Measurements from ENCODE around the gene CDRT15.
"Not testable (repeated sequence)": the region's sequence is repeated elsewhere in the genome, so short reads cannot be mapped to it uniquely, and the experiment has no call there.

CDRT15 gene

GRCh38 chr17:14236762-14237161, at the start of gene CDRT15:
TSS of gene CDRT15 (minus strand) at chr17:14236862. CDS start at chr17:14236833, 29 bp downstream.
- H3K4me3 ChIP-seq (ENCODE audit: low read length); H3K4me1 ChIP-seq (ENCODE audit: control insufficient read depth, insufficient read depth, low read length); H3K27me3 ChIP-seq (ENCODE audit: control insufficient read depth, insufficient read depth, low read length); H3K36me3 ChIP-seq (ENCODE audit: control insufficient read depth, insufficient read depth, low read length); H3K9ac ChIP-seq (ENCODE audit: low read length); H3K27ac ChIP-seq (ENCODE audit: low read depth, low read length): not testable (repeated sequence)

DNA sequence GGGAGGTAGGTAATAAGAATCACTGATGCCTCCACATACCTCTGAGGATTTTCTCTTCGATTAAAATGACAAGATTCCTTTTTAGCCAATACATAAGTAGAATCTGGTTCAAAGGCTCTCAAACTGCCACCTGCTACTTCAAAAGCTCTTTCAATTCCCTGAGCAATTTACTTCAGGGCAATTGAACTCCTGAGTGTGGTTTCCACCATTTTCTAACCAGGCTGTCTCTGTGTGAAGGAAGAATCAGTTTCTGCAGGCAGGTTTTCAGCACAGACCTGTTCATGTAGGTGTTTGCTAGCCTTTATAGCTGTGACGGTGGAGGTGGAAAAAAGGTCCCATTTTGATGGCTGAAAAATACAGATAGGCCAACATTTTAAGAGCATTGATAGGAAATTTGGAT, 46.1 kb upstream of the CDRT15 start:
- H3K4me1 ChIP-seq (ENCODE audit: control insufficient read depth, insufficient read depth, low read length): no peaks in the 10 kb centered on the region
- H3K9ac ChIP-seq (ENCODE audit: low read length): no peak overlapping the region
- H3K4me3 ChIP-seq (ENCODE audit: low read length): no peak overlapping the region
- H3K27me3 ChIP-seq (ENCODE audit: control insufficient read depth, insufficient read depth, low read length): no peaks in the 10 kb centered on the region
- H3K27ac ChIP-seq (ENCODE audit: low read depth, low read length): no peak overlapping the region
- no peaks in the 10 kb centered on the region for H3K36me3 ChIP-seq (ENCODE audit: control insufficient read depth, insufficient read depth, low read length)

DNA sequence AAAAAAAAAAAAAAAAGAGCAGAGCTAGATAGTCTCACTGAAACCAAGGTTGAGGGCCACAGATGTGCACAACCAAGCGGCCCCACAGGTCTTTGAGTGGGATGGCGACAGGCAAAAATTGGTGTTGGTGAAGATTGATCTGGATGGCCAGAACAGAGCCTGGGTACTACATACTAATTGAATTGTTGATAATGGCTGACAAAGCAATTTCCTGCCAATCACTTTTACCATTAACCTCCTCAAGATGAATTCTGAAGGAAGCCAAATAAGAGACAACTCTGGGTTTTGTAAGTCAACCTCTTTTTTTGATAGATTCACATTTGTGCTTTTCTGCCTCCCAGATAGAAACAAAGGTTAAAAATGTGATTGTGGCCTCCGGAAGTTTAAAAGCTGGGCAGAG, 44.9 kb upstream of the CDRT15 start:
- no peaks in the 10 kb centered on the region for H3K27me3 ChIP-seq (ENCODE audit: control insufficient read depth, insufficient read depth, low read length)
- no peaks in the 10 kb centered on the region for H3K36me3 ChIP-seq (ENCODE audit: control insufficient read depth, insufficient read depth, low read length)

DNA sequence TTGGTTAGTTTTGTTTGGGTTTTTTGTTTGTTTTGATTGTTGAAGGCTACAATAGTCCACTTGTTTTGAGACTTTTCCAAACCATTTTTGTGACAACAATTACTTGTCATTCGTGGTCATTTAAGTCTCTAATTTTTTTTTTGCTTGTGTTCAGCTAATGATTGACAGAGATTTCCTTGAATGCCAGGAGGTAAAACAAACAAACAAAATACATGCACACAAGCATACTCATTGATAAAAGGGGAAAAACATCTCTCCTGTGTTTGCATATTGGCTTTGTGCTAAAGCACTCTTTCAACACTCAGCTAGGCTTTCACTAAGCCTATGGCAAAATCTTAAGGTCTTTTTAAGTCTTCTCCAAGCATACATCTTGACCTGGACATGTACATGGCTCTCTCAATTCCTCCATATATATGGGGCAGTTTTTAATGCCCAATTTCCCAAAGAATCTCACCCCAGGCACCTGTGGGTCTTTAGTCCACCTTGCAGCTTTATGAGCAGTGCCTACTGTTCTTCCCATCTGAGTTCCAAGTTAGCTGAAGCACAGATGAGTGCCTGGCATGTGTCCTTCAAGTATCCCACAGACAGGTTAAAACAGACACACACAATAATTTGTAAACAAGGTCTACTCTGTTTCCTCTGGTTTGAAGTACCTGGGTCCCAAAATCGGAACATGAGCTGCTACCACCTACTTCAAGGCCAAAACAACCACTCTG, 40.0 kb upstream of the CDRT15 start:
- Histone ChIP-seq H3K36me3 (ENCODE audit: control insufficient read depth, insufficient read depth, low read length) (no peaks in the 10 kb centered on the region), H3K27me3 (ENCODE audit: control insufficient read depth, insufficient read depth, low read length) (no peaks in the 10 kb centered on the region), H3K27ac (ENCODE audit: low read depth, low read length) (no peak overlapping the region), H3K9ac (ENCODE audit: low read length) (no peak overlapping the region), H3K4me1 (ENCODE audit: control insufficient read depth, insufficient read depth, low read length) (no peaks in the 10 kb centered on the region), H3K4me3 (ENCODE audit: low read length) (no peak overlapping the region)

More for the DNA sequence above, 44.9 kb upstream of the CDRT15 start:
- Histone ChIP-seq H3K4me3 (ENCODE audit: low read length) (no peak overlapping the region), H3K4me1 (ENCODE audit: control insufficient read depth, insufficient read depth, low read length) (no peaks in the 10 kb centered on the region), H3K27ac (ENCODE audit: low read depth, low read length) (no peak overlapping the region), H3K9ac (ENCODE audit: low read length) (no peak overlapping the region)

DNA sequence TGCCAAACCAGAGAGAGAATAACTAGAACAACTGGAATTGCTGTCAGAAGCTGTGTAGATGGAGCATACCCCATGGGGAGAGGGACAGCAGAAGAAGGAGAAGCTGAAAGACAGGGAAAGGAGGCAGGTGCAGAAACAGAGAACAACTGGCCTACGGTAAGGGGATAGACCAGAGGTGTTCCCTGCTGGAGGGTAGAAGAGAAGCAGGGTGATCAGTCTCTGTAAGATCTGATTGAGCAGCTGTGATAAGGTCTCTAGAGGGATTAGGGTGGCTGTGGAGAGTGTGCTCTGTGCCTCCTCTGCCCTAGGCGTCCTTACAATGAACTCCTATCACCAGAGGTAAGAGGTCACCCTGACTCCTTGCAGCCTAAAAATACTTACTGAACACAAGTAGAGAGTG, 33.8 kb upstream of the CDRT15 start:
- Histone ChIP-seq H3K27ac (ENCODE audit: low read depth, low read length) (no peak overlapping the region), H3K4me1 (ENCODE audit: control insufficient read depth, insufficient read depth, low read length) (no peaks in the 10 kb centered on the region), H3K27me3 (ENCODE audit: control insufficient read depth, insufficient read depth, low read length) (no peaks in the 10 kb centered on the region), H3K9ac (ENCODE audit: low read length) (no peak overlapping the region), H3K4me3 (ENCODE audit: low read length) (no peak overlapping the region), H3K36me3 (ENCODE audit: control insufficient read depth, insufficient read depth, low read length) (no peaks in the 10 kb centered on the region)

GRCh38 chr17:14269473-14269872, 32.8 kb upstream of the CDRT15 start:
- no peaks in the 10 kb centered on the region for H3K36me3 ChIP-seq (ENCODE audit: control insufficient read depth, insufficient read depth, low read length)
- H3K9ac ChIP-seq (ENCODE audit: low read length): no peak overlapping the region
- no peak overlapping the region for H3K27ac ChIP-seq (ENCODE audit: low read depth, low read length)
- H3K27me3 ChIP-seq (ENCODE audit: control insufficient read depth, insufficient read depth, low read length): no peaks in the 10 kb centered on the region
- no peak overlapping the region for H3K4me3 ChIP-seq (ENCODE audit: low read length)
- no peaks in the 10 kb centered on the region for H3K4me1 ChIP-seq (ENCODE audit: control insufficient read depth, insufficient read depth, low read length)

GRCh38 chr17:14268264-14268663, 31.6 kb upstream of the CDRT15 start:
- no peak overlapping the region for H3K9ac ChIP-seq (ENCODE audit: low read length)
- H3K4me3 ChIP-seq (ENCODE audit: low read length): no peak overlapping the region
- no peaks in the 10 kb centered on the region for H3K4me1 ChIP-seq (ENCODE audit: control insufficient read depth, insufficient read depth, low read length)
- H3K27ac ChIP-seq (ENCODE audit: low read depth, low read length): no peak overlapping the region
- no peaks in the 10 kb centered on the region for H3K27me3 ChIP-seq (ENCODE audit: control insufficient read depth, insufficient read depth, low read length)
- no peaks in the 10 kb centered on the region for H3K36me3 ChIP-seq (ENCODE audit: control insufficient read depth, insufficient read depth, low read length)

DNA sequence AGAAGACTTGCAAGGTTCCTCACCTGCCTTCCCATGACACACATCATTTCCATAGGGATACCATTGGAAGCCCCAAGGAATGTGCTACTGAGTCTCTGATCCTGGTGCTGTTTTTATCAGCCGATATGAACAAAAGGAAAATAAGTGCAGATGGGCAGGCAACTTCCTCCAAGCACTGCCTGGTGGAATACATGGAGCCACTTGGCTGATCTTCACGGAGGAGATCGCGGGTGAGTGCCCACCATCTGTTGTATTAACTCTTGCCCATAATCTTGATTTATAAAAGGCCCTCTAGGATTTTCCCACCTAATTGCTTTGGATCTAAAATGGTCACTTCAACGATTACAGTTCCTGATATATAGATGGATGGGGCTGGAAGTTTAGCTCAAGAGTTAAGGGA, 24.7 kb upstream of the CDRT15 start:
- H3K9ac ChIP-seq (ENCODE audit: low read length): no peak overlapping the region
- no peaks in the 10 kb centered on the region for H3K4me1 ChIP-seq (ENCODE audit: control insufficient read depth, insufficient read depth, low read length)
- H3K27ac ChIP-seq (ENCODE audit: low read depth, low read length): no peak overlapping the region
- H3K36me3 ChIP-seq (ENCODE audit: control insufficient read depth, insufficient read depth, low read length): no peaks in the 10 kb centered on the region
- no peak overlapping the region for H3K4me3 ChIP-seq (ENCODE audit: low read length)
- no peaks in the 10 kb centered on the region for H3K27me3 ChIP-seq (ENCODE audit: control insufficient read depth, insufficient read depth, low read length)

DNA sequence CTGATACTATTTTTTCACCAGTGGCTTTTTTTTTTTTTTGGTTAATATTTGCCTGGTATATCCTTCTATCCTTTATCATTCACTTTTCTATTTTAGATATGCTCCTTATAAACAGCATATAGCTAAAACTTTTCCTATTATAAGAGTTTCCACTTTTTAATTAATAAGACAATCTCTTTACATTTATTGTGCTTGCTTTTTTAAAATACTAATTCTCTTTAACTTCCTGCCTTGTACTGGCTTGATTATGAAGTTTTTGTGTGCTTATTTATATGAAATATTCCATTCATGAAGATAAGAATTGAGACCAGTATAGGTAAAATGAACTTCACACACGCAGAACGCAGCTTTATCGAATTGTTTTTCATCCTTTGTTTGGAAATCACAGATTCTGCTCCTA, 9.0 kb upstream of the CDRT15 start:
- Histone ChIP-seq H3K4me1 (ENCODE audit: control insufficient read depth, insufficient read depth, low read length) (no peaks in the 10 kb centered on the region), H3K4me3 (ENCODE audit: low read length) (no peak overlapping the region), H3K27me3 (ENCODE audit: control insufficient read depth, insufficient read depth, low read length) (no peaks in the 10 kb centered on the region), H3K27ac (ENCODE audit: low read depth, low read length) (no peak overlapping the region), H3K9ac (ENCODE audit: low read length) (no peak overlapping the region), H3K36me3 (ENCODE audit: control insufficient read depth, insufficient read depth, low read length) (no peaks in the 10 kb centered on the region)

DNA sequence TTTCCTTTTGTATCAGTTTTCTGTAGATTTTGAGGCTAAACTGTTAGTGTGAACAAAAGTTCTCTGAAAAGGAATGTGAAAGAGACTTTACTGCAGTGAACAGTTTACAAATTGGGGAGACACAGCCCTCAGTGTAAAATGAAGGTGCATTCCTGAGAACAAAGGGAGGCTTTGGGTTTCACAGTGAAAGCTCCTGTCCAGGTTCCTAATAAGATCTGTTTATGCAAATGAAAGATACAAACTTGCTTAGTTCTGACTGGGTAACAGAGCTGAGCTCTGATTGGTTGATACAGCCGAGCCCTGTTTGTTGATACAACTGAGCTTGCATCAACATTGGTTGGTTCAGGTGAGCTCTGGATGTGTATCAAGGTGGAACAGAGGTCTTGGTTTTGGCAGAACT, 8.3 kb upstream of the CDRT15 start:
- Histone ChIP-seq H3K36me3 (ENCODE audit: control insufficient read depth, insufficient read depth, low read length) (no peaks in the 10 kb centered on the region), H3K9ac (ENCODE audit: low read length) (no peak overlapping the region)

DNA sequence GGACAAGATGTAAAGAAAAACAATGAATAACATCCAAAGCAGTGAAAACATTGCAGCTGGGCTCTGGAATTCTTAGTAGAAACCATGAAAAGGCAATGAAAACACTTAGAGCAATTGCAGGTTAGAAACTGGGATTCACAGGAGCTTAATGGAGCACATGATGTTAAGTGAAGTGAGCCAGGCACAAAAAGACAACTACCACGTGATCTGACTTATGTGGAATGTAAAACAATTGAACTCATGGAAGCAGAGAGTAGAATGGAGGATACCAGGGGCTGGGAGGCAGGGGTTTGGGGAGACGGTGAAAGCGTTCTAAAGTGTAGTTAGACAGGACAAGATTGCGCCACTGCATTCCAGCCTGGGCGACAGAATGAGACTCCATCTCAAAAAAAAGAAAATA, 2.6 kb upstream of the CDRT15 start:
- not testable (repeated sequence) for H3K27ac ChIP-seq (ENCODE audit: low read depth, low read length); H3K4me3 ChIP-seq (ENCODE audit: low read length); H3K27me3 ChIP-seq (ENCODE audit: control insufficient read depth, insufficient read depth, low read length); H3K4me1 ChIP-seq (ENCODE audit: control insufficient read depth, insufficient read depth, low read length); H3K9ac ChIP-seq (ENCODE audit: low read length); H3K36me3 ChIP-seq (ENCODE audit: control insufficient read depth, insufficient read depth, low read length)

More for the DNA sequence above, 8.3 kb upstream of the CDRT15 start:
- Histone ChIP-seq H3K27ac (ENCODE audit: low read depth, low read length) (no peak overlapping the region), H3K27me3 (ENCODE audit: control insufficient read depth, insufficient read depth, low read length) (no peaks in the 10 kb centered on the region), H3K4me3 (ENCODE audit: low read length) (no peak overlapping the region), H3K4me1 (ENCODE audit: control insufficient read depth, insufficient read depth, low read length) (no peaks in the 10 kb centered on the region)

GRCh38 chr17:14236032-14236431, 630 bp downstream of the CDRT15 start:
- H3K36me3 ChIP-seq (ENCODE audit: control insufficient read depth, insufficient read depth, low read length); H3K4me1 ChIP-seq (ENCODE audit: control insufficient read depth, insufficient read depth, low read length); H3K27me3 ChIP-seq (ENCODE audit: control insufficient read depth, insufficient read depth, low read length); H3K9ac ChIP-seq (ENCODE audit: low read length); H3K27ac ChIP-seq (ENCODE audit: low read depth, low read length); H3K4me3 ChIP-seq (ENCODE audit: low read length): not testable (repeated sequence)

DNA sequence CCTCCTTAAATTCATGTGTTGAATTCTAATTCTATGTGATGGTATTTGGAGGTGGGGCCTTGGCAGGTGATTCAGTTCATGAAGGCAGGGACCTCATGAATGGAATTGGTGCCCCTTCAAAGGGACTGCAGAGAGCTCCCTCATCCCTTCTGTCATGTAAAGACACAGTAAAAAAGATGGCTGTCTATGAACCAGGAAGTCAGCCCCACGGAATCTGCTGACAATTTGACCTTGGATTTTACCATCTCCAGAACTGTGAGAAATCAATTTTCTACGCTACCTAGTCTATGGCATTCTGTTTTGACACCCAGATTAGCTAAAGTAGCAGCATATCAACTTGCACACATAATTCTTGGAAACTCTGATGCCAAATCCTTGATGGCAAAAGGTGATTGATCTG, 1.6 kb downstream of the CDRT15 start:
- not testable (repeated sequence) for H3K36me3 ChIP-seq (ENCODE audit: control insufficient read depth, insufficient read depth, low read length); H3K4me1 ChIP-seq (ENCODE audit: control insufficient read depth, insufficient read depth, low read length); H3K27me3 ChIP-seq (ENCODE audit: control insufficient read depth, insufficient read depth, low read length); H3K27ac ChIP-seq (ENCODE audit: low read depth, low read length); H3K4me3 ChIP-seq (ENCODE audit: low read length); H3K9ac ChIP-seq (ENCODE audit: low read length)

All from rectal smooth muscle tissue (tissue), 1 donor.